K562 (cell line): ENCODE measurements around the gene SGMS1. TPM values are rescaled to one million over a fixed set of nuclear protein-coding genes. Genes with fewer than 3 reads are reported as not detected.

Source experiments
- BACH1 ChIP-seq: fragments of 200-800 bp; sonication (Bioruptor generic); IDR thresholded peaks from 2 replicates; pipeline ENCODE4 v1.6.1; 2016; ENCODE audit warnings: missing genetic modification characterization, missing compliant biosample characterization
- CLOCK ChIP-seq: fragments of 250-450 bp; sonication (Bioruptor Pico); IDR thresholded peaks from 2 replicates; pipeline ENCODE4 v1.4.0; 2020; ENCODE audit warnings: mild to moderate bottlenecking, moderate library complexity, borderline replicate concordance
- KDM5B ChIP-seq: fragments of 200-600 bp; sonication (generic); IDR thresholded peaks from 2 replicates; pipeline ENCODE4 v1.6.1; 2012; ENCODE audit warnings: low read depth, mild to moderate bottlenecking, moderate library complexity, low read length, control low read depth, inconsistent platforms; ENCODE audit not compliant: insufficient replicate concordance
- KLF1 ChIP-seq: fragments of 450-650 bp; IDR thresholded peaks from 2 replicates; pipeline ENCODE4 v1.6.1; 2016; ENCODE audit warnings: missing genetic modification characterization, missing compliant biosample characterization
- MECOM ChIP-seq: fragments of 250-450 bp; sonication (Bioruptor Pico); IDR thresholded peaks from 2 replicates; pipeline ENCODE4 v1.8.0; 2022; ENCODE audit warnings: inconsistent platforms
- MYNN ChIP-seq, 2 experiments: sonication (generic); formaldehyde crosslinking in 1 of 2; IDR thresholded peaks; 2 replicates each; pipeline versions ENCODE4 v1.5.0 to v1.6.1; 2016 to 2020; ENCODE audit warnings: antibody characterized with exemption in 1 of 2, missing genetic modification reagents in 1 of 2
- RCOR1 ChIP-seq, 2 experiments: IDR thresholded peaks; 2 replicates each; pipeline ENCODE4 v1.6.1; 2012; ENCODE audit warnings: low read depth in 2 of 2, low read length in 2 of 2, borderline replicate concordance in 1 of 2, improper control_type of control experiment in 1 of 2
- RNF2 ChIP-seq: sonication (generic); IDR thresholded peaks from 2 replicates; pipeline ENCODE4 v1.6.1; 2016
- TSHZ1 ChIP-seq: fragments of 250-450 bp; sonication (Bioruptor Pico); IDR thresholded peaks from 2 replicates; pipeline ENCODE4 v1.4.0; 2020; ENCODE audit warnings: mild to moderate bottlenecking, moderate library complexity
- YY1 ChIP-seq, 3 experiments: IDR thresholded peaks; 2 replicates each; pipeline ENCODE4 v1.6.1; 2011; ENCODE audit warnings: low read length in 2 of 3, mild to moderate bottlenecking in 2 of 3, moderate library complexity in 2 of 3, borderline replicate concordance in 1 of 3, control low read depth in 1 of 3, low read depth in 1 of 3; ENCODE audit not compliant: insufficient read depth in 3 of 3, insufficient replicate concordance in 2 of 3, control insufficient read depth in 1 of 3, insufficient read length in 1 of 3; ENCODE audit errors: extremely low read depth in 1 of 3
- ZBTB34 ChIP-seq: fragments of 250-450 bp; sonication (Bioruptor Pico); IDR thresholded peaks from 2 replicates; pipeline ENCODE4 v1.8.0; 2021; ENCODE audit warnings: mild to moderate bottlenecking, moderate library complexity
- ZFP30 ChIP-seq: fragments of 250-450 bp; sonication (Bioruptor Pico); IDR thresholded peaks from 2 replicates; pipeline ENCODE4 v1.8.0; 2022; ENCODE audit warnings: moderate library complexity, mild to moderate bottlenecking, inconsistent platforms, borderline replicate concordance
- ZKSCAN3 ChIP-seq: fragments of 250-450 bp; sonication (Bioruptor Pico); IDR thresholded peaks from 2 replicates; pipeline ENCODE4 v1.4.0; 2020
- ZNF23 ChIP-seq: fragments of 250-450 bp; sonication (Bioruptor Pico); IDR thresholded peaks from 2 replicates; pipeline ENCODE4 v1.4.0; 2020; ENCODE audit warnings: mild to moderate bottlenecking
- polyA plus RNA-seq, 8 experiments: library from polyadenylated mRNA; depleted of rRNA in 4 of 8; stranded (reverse) in 5 of 8; unstranded in 3 of 8; fragments of >200 nt; fragmentation: Nextera tagmentation in 2 of 8; fragmentation: Illumina TruSeq in 1 of 8; extraction: Ambion mirVana in 2 of 8; extraction: Trizol in 1 of 8; gene quantifications; 2 replicates each; pipeline versions ENCODE4 v1.2.1 to v1.2.3, GENCODE V29; 2011 to 2014; ENCODE audit warnings: inconsistent platforms in 1 of 8, missing spikeins in 1 of 8
- total RNA-seq, 7 experiments: library from RNA; depleted of rRNA in 6 of 7; stranded (reverse); fragments of >200 nt in 6 of 7; fragmentation: Illumina TruSeq in 2 of 7; extraction: Trizol in 2 of 7; gene quantifications; 2 replicates each; pipeline versions ENCODE4 v1.2.1 to v1.2.3, GENCODE V29; 2011 to 2021; ENCODE audit warnings: low replicate concordance in 1 of 7
- TF ChIP-seq, protein P1 (sequence below): IDR thresholded peaks from 2 replicates; pipeline ENCODE4 v1.6.1; 2012; ENCODE audit warnings: low read depth, low read length, improper control_type of control experiment, borderline replicate concordance

SGMS1 gene
- total and polyA plus RNA-seq, 9 of the 15 experiments (the other 6 are each of a cell fraction or from before 2014, with no cell fraction given): 22.6 to 232 (median 82.2) TPM

GRCh38 chr10:50325449-50326171 is 298.1 kb downstream of the SGMS1 start (continued):
- TF ChIP-seq TSHZ1 (CRISPR knock-in tag) (no peak), ZFP30 (CRISPR knock-in tag) (no peak), MYNN (IDR thresholded peaks at IDR 0.05) (no peak), MYNN (CRISPR knock-in tag; IDR thresholded peaks at IDR 0.05) (no peak), RNF2 (peak; percentile 67; the same call in 1 of the 2 replicates), ZNF23 (CRISPR knock-in tag) (0 out of 2 replicates have a peak, but pooled peaks have one; percentile 3), ZKSCAN3 (CRISPR knock-in tag) (no peak), RCOR1 (IDR thresholded peaks at IDR 0.05; ENCODE audit: borderline replicate concordance in 1 of 2, low read depth in 2 of 2, low read length in 2 of 2) (0 out of 4 replicates have a peak, but pooled peaks of 1 of the 2 experiments have one; percentile 22), CLOCK (CRISPR knock-in tag) (no peak), KDM5B (peak; percentile 75), ZBTB34 (peak; percentile 95), YY1 (IDR thresholded peaks at IDR 0.05; ENCODE audit: borderline replicate concordance in 1 of 3, control insufficient read depth in 1 of 3, extremely low read depth in 1 of 3, insufficient read depth in 3 of 3, insufficient read length in 1 of 3, insufficient replicate concordance in 2 of 3, low read depth in 1 of 3, low read length in 2 of 3) (peak in 1 of 3 experiments; percentile 48), KLF1 (tag) (no peak), BACH1 (tag) (peak; percentile 66; the same call in 1 of the 2 replicates), MECOM (CRISPR knock-in tag) (peak; percentile 17)
- TF ChIP-seq, protein P1, sequence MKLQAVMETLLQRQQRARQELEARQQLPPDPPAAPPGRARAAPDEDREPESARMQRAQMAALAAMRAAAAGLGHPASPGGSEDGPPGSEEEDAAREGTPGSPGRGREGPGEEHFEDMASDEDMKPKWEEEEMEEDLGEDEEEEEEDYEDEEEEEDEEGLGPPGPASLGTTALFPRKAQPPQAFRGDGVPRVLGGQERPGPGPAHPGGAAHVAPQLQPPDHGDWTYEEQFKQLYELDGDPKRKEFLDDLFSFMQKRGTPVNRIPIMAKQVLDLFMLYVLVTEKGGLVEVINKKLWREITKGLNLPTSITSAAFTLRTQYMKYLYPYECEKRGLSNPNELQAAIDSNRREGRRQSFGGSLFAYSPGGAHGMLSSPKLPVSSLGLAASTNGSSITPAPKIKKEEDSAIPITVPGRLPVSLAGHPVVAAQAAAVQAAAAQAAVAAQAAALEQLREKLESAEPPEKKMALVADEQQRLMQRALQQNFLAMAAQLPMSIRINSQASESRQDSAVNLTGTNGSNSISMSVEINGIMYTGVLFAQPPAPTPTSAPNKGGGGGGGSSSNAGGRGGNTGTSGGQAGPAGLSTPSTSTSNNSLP: peak; percentile 64; the same call in 1 of the 2 replicates
